Trophoblast cell (in vitro differentiated cells and primary cell): ENCODE results near the gene SRPK3.

Source experiments
- DNase-seq, 2 donors: peaks; one replicate each; pipeline ENCODE4 v3.0.0-alpha.2; 2016
- H2AFZ ChIP-seq: 2 replicates; pipeline ENCODE4 v1.6.1; 2013; ENCODE audit warnings: low read length, moderate library complexity, mild to moderate bottlenecking; ENCODE audit not compliant: insufficient read depth, poor library complexity
- H2AK5ac ChIP-seq: 2 replicates; pipeline ENCODE4 v1.6.1; 2013; ENCODE audit warnings: mild to moderate bottlenecking, low read length
- H2BK120ac ChIP-seq: 2 replicates; pipeline ENCODE4 v1.6.1; 2013; ENCODE audit warnings: low read length, mild to moderate bottlenecking, moderate library complexity; ENCODE audit not compliant: insufficient read depth, poor library complexity
- H2BK12ac ChIP-seq: 2 replicates; pipeline ENCODE4 v1.6.1; 2013; ENCODE audit warnings: mild to moderate bottlenecking, low read length, moderate library complexity
- H2BK5ac ChIP-seq: 2 replicates; pipeline ENCODE4 v1.6.1; 2013; ENCODE audit warnings: low read length, low read depth, moderate library complexity, mild to moderate bottlenecking; ENCODE audit not compliant: poor library complexity
- H3K14ac ChIP-seq: 2 replicates; pipeline ENCODE4 v1.6.1; 2013; ENCODE audit warnings: mild to moderate bottlenecking, low read length
- H3K18ac ChIP-seq: 2 replicates; pipeline ENCODE4 v1.6.1; 2013; ENCODE audit warnings: mild to moderate bottlenecking, low read length
- H3K23ac ChIP-seq: 2 replicates; pipeline ENCODE4 v1.6.1; 2013; ENCODE audit warnings: low read length
- H3K27ac ChIP-seq: 2 replicates; pipeline ENCODE4 v1.5.1; 2013; ENCODE audit warnings: low read depth, mild to moderate bottlenecking, inconsistent platforms, low read length, moderate library complexity
- H3K27me3 ChIP-seq: 2 replicates; pipeline ENCODE4 v1.6.1; 2013; ENCODE audit warnings: inconsistent platforms, mild to moderate bottlenecking, low read length, moderate library complexity; ENCODE audit not compliant: insufficient read depth
- H3K36me3 ChIP-seq, 2 experiments: 1 replicate in 1 of 2; 2 replicates in 1 of 2; pipeline ENCODE4 v1.6.1; 2013; ENCODE audit warnings: low read length in 2 of 2, mild to moderate bottlenecking in 2 of 2, moderate library complexity in 1 of 2; ENCODE audit not compliant: insufficient read depth in 2 of 2, control insufficient read depth in 1 of 2
- H3K4ac ChIP-seq: 2 replicates; pipeline ENCODE4 v1.6.1; 2013; ENCODE audit warnings: low read depth, mild to moderate bottlenecking, low read length, moderate library complexity
- H3K4me1 ChIP-seq, 2 experiments: 1 replicate in 1 of 2; 2 replicates in 1 of 2; pipeline ENCODE4 v1.6.1; 2013; ENCODE audit warnings: low read length in 2 of 2, mild to moderate bottlenecking in 2 of 2, moderate library complexity in 1 of 2; ENCODE audit not compliant: insufficient read depth in 2 of 2, control insufficient read depth in 1 of 2
- H3K4me2 ChIP-seq: 2 replicates; pipeline ENCODE4 v1.6.1; 2013; ENCODE audit warnings: inconsistent platforms, mild to moderate bottlenecking, low read length, moderate library complexity
- H3K4me3 ChIP-seq: 2 replicates; pipeline ENCODE4 v1.5.1; 2013; ENCODE audit warnings: mild to moderate bottlenecking, low read depth, low read length, inconsistent platforms
- H3K79me1 ChIP-seq: one replicate; pipeline ENCODE4 v1.6.1; 2013; ENCODE audit warnings: low read length
- H3K79me2 ChIP-seq: 2 replicates; pipeline ENCODE4 v1.6.1; 2013; ENCODE audit warnings: low read length, mild to moderate bottlenecking; ENCODE audit not compliant: control insufficient read depth, insufficient read depth, poor library complexity
- H3K9ac ChIP-seq: 2 replicates; pipeline ENCODE4 v1.6.1; 2013; ENCODE audit warnings: mild to moderate bottlenecking, low read length
- H3K9me3 ChIP-seq: 2 replicates; pipeline ENCODE4 v1.6.1; 2013; ENCODE audit warnings: low read depth, mild to moderate bottlenecking, control low read depth, inconsistent platforms, low read length; ENCODE audit not compliant: insufficient read depth
- H4K12ac ChIP-seq: 2 replicates; pipeline ENCODE4 v1.6.1; 2013; ENCODE audit warnings: low read depth, mild to moderate bottlenecking, low read length, moderate library complexity
- H4K8ac ChIP-seq: 2 replicates; pipeline ENCODE4 v1.6.1; 2013; ENCODE audit warnings: low read depth, mild to moderate bottlenecking, low read length, moderate library complexity
- H4K91ac ChIP-seq: one replicate; pipeline ENCODE4 v1.6.1; 2013; ENCODE audit warnings: low read depth, mild to moderate bottlenecking, low read length, moderate library complexity
- WGBS: extraction: QIAGEN DNeasy Blood & Tissue Kit; methylation state at CpG from one replicate; pipeline ENCODE4 v1.1.7; 2013; ENCODE audit warnings: missing lambda C conversion rate; ENCODE audit not compliant: insufficient read length, insufficient coverage; ENCODE audit errors: extremely low coverage; 5-methylcytosine and 5-hydroxymethylcytosine counted together

The SRPK3 gene

GRCh38 chrX:153733651-153734240 lies 47.1 kb upstream of the SRPK3 start:
- no peak overlapping the region for H3K4ac ChIP-seq
- peaks cover 5 to 7% of the 10 kb centered on the region in 2 experiments for H3K36me3 ChIP-seq
- peaks cover 4% of the 10 kb centered on the region for H3K9me3 ChIP-seq
- DNase-seq = no peak
- no peak overlapping the region for H2BK12ac ChIP-seq
- no peak overlapping the region for H3K4me2 ChIP-seq
- no peaks in the 10 kb centered on the region for H3K4me1 ChIP-seq
- no peak overlapping the region for H2BK120ac ChIP-seq
- no peaks in the 10 kb centered on the region for H3K79me1 ChIP-seq
- H3K4me3 ChIP-seq = no peak overlapping the region
- H3K79me2 ChIP-seq = no peaks in the 10 kb centered on the region
- H3K9ac ChIP-seq = no peak overlapping the region
- H2BK5ac ChIP-seq = no peak overlapping the region
- H3K18ac ChIP-seq = no peak overlapping the region
- H3K23ac ChIP-seq = no peak overlapping the region
- H4K91ac ChIP-seq = no peak overlapping the region
- no CpG with 5 or more reads among the region's 15 CpGs for WGBS
- H4K12ac ChIP-seq = no peak overlapping the region
- H2AFZ ChIP-seq = no peak overlapping the region
- H3K27ac ChIP-seq = no peak overlapping the region
- no peak overlapping the region for H2AK5ac ChIP-seq
- H4K8ac ChIP-seq = no peak overlapping the region
- H3K14ac ChIP-seq = no peak overlapping the region
- no peaks in the 10 kb centered on the region for H3K27me3 ChIP-seq

- DNase-seq = no peak
- Histone ChIP-seq H3K4ac (no peak overlapping the region), H3K9me3 (peaks cover 4% of the 10 kb centered on the region), H3K4me1 (peaks cover 3 to 4% of the 10 kb centered on the region in 2 experiments), H3K79me1 (no peaks in the 10 kb centered on the region), H3K9ac (no peak overlapping the region), H2BK12ac (no peak overlapping the region), H2AK5ac (no peak overlapping the region), H2AFZ (no peak overlapping the region), H3K4me2 (no peak overlapping the region), H3K14ac (no peak overlapping the region), H2BK120ac (no peak overlapping the region), H4K12ac (no peak overlapping the region), H3K27ac (no peak overlapping the region), H3K27me3 (no peaks in the 10 kb centered on the region), H3K79me2 (no peaks in the 10 kb centered on the region), H4K91ac (no peak overlapping the region), H3K23ac (no peak overlapping the region), H3K4me3 (no peak overlapping the region), H4K8ac (no peak overlapping the region), H3K18ac (no peak overlapping the region), H3K36me3 (peaks cover 7% of the 10 kb centered on the region in 2 experiments), H2BK5ac (no peak overlapping the region)
- WGBS = no CpG with 5 or more reads among the region's 2 CpGs
These were observed 46.0 kb upstream of the SRPK3 start for GRCh38 chrX:153734871-153735270.

- Histone ChIP-seq H2AK5ac (no peak overlapping the region), H3K14ac (no peak overlapping the region), H2BK120ac (no peak overlapping the region), H2BK5ac (no peak overlapping the region), H2BK12ac (no peak overlapping the region), H3K79me1 (no peaks in the 10 kb centered on the region), H3K4me1 (peaks cover 3 to 4% of the 10 kb centered on the region in 2 experiments), H4K8ac (no peak overlapping the region), H3K36me3 (peaks cover 7% of the 10 kb centered on the region in 2 experiments), H3K4ac (no peak overlapping the region), H3K4me2 (no peak overlapping the region), H3K27ac (no peak overlapping the region), H3K27me3 (no peaks in the 10 kb centered on the region), H3K18ac (no peak overlapping the region), H3K4me3 (no peak overlapping the region), H3K9ac (no peak overlapping the region), H4K12ac (no peak overlapping the region), H2AFZ (no peak overlapping the region), H3K79me2 (no peaks in the 10 kb centered on the region), H3K9me3 (peaks cover 4% of the 10 kb centered on the region), H4K91ac (no peak overlapping the region), H3K23ac (no peak overlapping the region)
- no peak for DNase-seq
- WGBS = no CpG with 5 or more reads among the region's 9 CpGs
These were observed 45.6 kb upstream of the SRPK3 start for GRCh38 chrX:153735274-153735673.

GRCh38 chrX:153736071-153736820 lies 44.6 kb upstream of the SRPK3 start:
- H4K12ac ChIP-seq = no peak overlapping the region
- no peak overlapping the region for H3K4me2 ChIP-seq
- no peaks in the 10 kb centered on the region for H3K27me3 ChIP-seq
- H3K23ac ChIP-seq = no peak overlapping the region
- H3K4ac ChIP-seq = no peak overlapping the region
- H2BK120ac ChIP-seq = no peak overlapping the region
- H2AK5ac ChIP-seq = no peak overlapping the region
- no peak overlapping the region for H3K18ac ChIP-seq
- H3K9me3 ChIP-seq = peaks cover 4% of the 10 kb centered on the region
- H2BK5ac ChIP-seq = no peak overlapping the region
- H3K36me3 ChIP-seq = peaks cover 7 to 10% of the 10 kb centered on the region in 2 experiments
- no peak overlapping the region for H3K14ac ChIP-seq
- no peak overlapping the region for H2BK12ac ChIP-seq
- H4K8ac ChIP-seq = no peak overlapping the region
- DNase-seq = no peak
- WGBS = no CpG with 5 or more reads among the region's 30 CpGs
- no peak overlapping the region for H2AFZ ChIP-seq
- no peak overlapping the region for H4K91ac ChIP-seq
- H3K27ac ChIP-seq = no peak overlapping the region
- H3K4me1 ChIP-seq = peaks cover 3 to 4% of the 10 kb centered on the region in 2 experiments
- no peaks in the 10 kb centered on the region for H3K79me1 ChIP-seq
- H3K4me3 ChIP-seq = no peak overlapping the region
- H3K79me2 ChIP-seq = no peaks in the 10 kb centered on the region
- H3K9ac ChIP-seq = no peak overlapping the region
